IPS-18c (cell line): ENCODE results near the gene KRABD2.

Experiments
- H3K4me3 ChIP-seq: 2 replicates; pipeline ENCODE4 v1.7.0; 2013; ENCODE audit warnings: low read depth, mild to moderate bottlenecking, low read length, moderate library complexity; ENCODE audit not compliant: insufficient read depth
- H3K9me3 ChIP-seq: one replicate; pipeline ENCODE4 v1.6.1; 2013; ENCODE audit warnings: mild to moderate bottlenecking, low read length, moderate library complexity; ENCODE audit not compliant: control insufficient read depth, insufficient read depth

Gene KRABD2

DNA sequence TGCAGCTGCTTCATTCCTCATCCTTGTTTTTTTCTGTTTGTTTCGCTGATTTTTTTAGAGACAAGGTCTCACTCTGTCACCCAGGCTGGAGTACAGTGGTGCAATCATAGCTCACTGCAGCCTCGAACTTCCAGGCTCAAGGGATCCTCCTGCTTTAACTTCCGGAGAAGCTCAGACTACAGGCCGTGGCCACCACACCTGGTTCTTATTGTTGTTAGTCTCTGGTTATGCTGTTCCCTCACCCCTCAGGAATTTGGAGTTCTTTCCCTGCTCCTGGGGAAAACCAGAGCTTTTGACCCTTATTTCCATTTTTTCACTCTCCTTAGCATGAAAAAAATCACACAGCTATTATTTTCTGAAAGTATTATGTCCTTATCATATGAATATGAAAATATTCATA, 35.0 kb downstream of the KRABD2 start:
- Histone ChIP-seq H3K4me3 (no peak overlapping the region), H3K9me3 (no peaks in the 10 kb centered on the region)

DNA sequence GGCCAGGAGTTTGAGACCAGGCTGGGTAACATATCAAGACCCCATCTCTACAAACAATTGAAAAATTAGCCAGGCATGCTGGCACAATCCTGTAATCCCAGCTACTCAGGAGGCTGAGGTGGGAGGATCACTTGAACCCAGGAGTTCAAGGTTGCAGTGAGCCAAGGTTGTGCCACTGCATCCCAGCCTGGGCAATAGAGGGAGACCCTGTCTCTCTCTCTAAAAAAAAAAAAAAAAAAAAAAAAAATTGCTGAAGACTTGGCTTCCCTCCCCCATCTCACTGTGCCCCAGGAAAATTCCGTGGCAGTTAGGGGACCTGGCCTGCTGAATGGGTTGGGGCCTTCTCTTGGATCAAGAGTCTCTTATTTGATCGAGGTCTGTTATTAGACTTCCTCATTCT, 37.0 kb downstream of the KRABD2 start, which contains the start of gene ODF4:
Gene ODF4 (plus strand): TSS at position 301 of the 400 bp plus-strand sequence. CDS start 212 bp downstream, outside the sequence.
- Histone ChIP-seq H3K4me3 (no peak within 1 kb of the TSS), H3K9me3 (no peaks in the 10 kb centered on the region)

DNA sequence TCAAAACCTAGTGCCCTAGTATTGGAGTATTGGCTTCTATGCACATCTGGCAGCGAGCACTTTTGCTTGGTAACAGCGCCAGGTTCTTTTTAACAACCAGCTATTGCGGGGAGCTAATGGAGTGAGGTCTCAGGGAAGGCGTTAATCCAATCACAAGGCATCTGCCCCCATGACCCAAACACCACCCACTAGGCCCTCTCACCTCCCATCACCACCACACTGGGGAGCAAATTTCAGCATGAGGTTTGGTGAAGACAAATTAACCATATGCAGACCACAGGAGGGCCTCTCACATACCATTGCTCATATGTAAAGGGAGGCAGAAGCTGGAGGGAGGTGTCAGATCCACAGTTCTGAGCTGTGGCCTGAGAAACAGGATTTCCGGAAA, 37.8 kb downstream of the KRABD2 start:
- H3K4me3 ChIP-seq, result no peak overlapping the region
- no peaks in the 10 kb centered on the region for H3K9me3 ChIP-seq

DNA sequence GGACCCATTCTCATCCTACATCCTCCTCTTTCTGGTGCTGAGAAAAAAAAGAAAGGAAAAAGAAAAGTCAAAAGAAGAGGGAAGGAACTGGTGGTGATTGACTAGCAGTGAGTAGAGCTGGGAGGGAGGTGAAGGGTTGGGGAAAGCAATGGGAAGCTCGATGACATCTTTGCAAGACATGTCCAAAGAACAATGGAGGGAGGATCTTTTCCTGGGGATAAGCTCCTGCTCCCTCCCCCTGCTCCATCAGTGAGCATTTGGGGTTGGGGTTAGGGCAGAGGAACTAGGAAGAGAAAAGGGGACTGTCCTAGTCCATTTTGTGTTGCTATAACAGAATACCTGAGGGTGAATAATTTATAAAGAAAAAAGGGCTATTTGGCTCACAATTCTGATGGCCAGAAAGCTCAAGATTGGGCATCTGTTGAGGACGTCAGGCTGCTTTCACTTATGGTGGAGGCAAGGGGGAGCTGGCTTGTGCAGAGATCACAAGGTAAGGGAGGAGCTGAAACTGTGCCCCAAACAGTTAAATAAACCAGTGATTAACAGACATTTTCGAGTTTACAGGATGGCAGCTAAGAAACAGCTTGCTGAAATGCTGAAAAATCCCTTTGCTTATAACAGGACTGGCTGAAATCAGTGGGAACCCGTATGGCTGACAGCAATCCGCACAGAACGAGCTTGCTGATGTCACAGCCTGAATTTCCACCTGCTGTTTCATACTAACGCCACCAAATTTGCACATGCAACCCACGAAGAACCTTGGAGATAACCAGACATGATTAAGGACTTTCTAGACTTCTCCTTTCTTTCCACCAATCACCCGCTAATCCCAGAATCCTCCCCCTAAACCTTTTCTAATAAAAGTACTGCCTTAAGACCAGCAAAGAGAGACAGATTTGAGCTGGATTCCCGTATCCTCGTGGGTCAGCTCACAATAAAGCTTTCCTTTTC, 38.4 kb downstream of the KRABD2 start:
- Histone ChIP-seq H3K4me3 (no peak overlapping the region), H3K9me3 (no peaks in the 10 kb centered on the region)

DNA sequence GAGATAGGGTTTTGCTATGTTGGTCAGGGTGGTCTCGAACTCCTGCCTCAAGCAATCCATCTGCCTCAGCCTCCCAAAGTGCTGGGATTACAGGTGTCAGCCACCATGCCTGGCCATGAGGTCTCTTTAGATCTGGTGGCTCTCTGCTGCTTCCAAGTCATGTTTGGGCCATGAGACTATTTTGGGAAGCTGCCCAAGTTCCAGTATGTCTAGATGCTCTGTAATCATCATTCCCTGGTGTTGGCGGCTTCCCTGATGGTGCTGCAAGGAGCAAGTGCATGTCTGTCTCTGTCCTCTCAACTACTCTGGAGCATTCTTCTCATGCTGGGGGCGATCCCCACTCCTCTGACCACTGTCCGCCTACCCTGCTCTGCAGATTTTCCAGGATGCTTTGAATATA, 43.2 kb downstream of the KRABD2 start:
- Histone ChIP-seq H3K9me3 (no peaks in the 10 kb centered on the region), H3K4me3 (no peak overlapping the region)

DNA sequence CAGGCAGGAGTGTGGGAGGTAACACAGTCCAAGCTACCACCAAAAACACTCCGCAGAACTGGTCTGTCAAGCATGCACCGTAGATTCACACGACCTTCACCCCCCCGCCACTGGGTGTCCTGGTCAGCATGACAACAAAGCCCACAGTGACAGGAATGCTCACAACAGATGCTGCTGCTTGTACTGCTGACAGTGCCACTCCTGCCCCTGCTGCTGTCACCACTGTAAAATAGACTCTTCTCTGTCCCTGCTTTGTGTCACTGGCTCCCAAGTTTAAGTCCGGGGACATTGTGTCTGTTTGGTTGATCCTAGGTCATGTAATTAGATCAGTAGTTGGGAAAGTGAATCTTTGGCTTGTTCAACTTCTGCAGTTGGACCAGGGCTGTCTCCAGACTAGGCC, 43.8 kb downstream of the KRABD2 start:
- no peaks in the 10 kb centered on the region for H3K9me3 ChIP-seq
- no peak overlapping the region for H3K4me3 ChIP-seq

DNA sequence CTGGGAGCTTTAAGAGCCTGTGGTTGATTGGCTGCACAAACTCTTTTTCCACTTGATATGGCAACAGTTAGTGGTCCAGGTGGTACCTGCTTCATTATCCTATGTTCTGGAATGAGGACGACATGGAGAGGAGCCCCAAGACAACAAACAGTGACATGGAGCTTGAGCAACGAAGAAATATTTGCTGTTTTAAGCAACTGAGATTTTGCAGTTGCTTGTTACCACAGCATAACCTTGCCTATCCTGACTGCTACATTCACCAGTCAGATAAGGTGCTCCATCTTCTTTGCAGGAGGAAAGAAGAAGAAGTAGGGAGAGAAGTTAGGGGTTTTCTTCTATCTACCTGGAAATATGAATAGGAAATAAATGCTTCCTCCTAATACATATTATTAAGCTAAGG, 44.4 kb downstream of the KRABD2 start:
- Histone ChIP-seq H3K9me3 (no peaks in the 10 kb centered on the region), H3K4me3 (no peak overlapping the region)

DNA sequence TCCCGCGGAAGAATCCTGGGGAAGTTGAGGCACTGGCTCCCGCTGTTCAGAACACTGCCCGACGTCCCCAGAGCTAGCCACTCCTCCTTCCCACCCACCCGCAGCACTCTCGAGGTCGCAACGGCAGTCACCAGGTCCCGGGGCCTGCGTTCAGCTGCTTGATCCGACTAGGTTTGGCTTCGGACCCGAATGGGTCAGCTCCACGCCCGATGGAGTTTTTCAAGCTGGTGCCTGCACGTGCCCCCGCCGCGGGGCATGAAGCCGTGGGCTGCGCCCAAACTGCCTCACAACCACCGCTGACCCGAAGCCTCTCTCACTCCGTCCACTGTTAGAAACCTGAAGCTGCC, 49.2 kb downstream of the KRABD2 start:
- H3K4me3 ChIP-seq, result peak overlapping the region; percentile 55

More for the DNA sequence above, 49.2 kb downstream of the KRABD2 start:
- H3K9me3 ChIP-seq, result no peaks in the 10 kb centered on the region
